GM18508 (cell line): ENCODE measurements around the gene KRT6C.
"Not testable (repeated sequence)": the region's sequence is repeated elsewhere in the genome, so short reads cannot be mapped to it uniquely, and the experiment has no call there.

Source experiments
- ATAC-seq: cut with Tn5 transposase; IDR thresholded peaks from one replicate; pipeline ENCODE4 v1.9.1; 2021; ENCODE audit warnings: moderate number of reproducible peaks; ENCODE audit not compliant: insufficient read depth, unreplicated experiment

KRT6C gene

GRCh38 chr12:52500574-52500973 lies 27.0 kb upstream of the KRT6C start:
- ATAC-seq: not testable (repeated sequence)

- ATAC-seq: no peak
Observed at GRCh38 chr12:52499806-52500560, 26.4 kb upstream of the KRT6C start.

- ATAC-seq: no peak
Observed at GRCh38 chr12:52498946-52499345, 25.3 kb upstream of the KRT6C start.

GRCh38 chr12:52497975-52498374 lies 24.4 kb upstream of the KRT6C start:
- ATAC-seq: no peak

GRCh38 chr12:52496590-52497071 lies 23.0 kb upstream of the KRT6C start:
- ATAC-seq: no peak

GRCh38 chr12:52496054-52496453 lies 22.4 kb upstream of the KRT6C start:
- ATAC-seq: no peak

GRCh38 chr12:52495389-52495788 lies 21.8 kb upstream of the KRT6C start:
- ATAC-seq: no peak

- ATAC-seq: no peak
Observed at GRCh38 chr12:52494518-52494917, 20.9 kb upstream of the KRT6C start.

- no peak for ATAC-seq
Observed at GRCh38 chr12:52494100-52494499, 20.5 kb upstream of the KRT6C start.

- no peak for ATAC-seq
Observed at GRCh38 chr12:52493172-52493571, 19.6 kb upstream of the KRT6C start, which contains the start of gene KRT6A. TSS of gene KRT6A (minus strand) at chr12:52493257. CDS start at chr12:52493188, 69 bp downstream.

- ATAC-seq: not testable (repeated sequence)
Observed at GRCh38 chr12:52492405-52492804, 18.8 kb upstream of the KRT6C start.

GRCh38 chr12:52491495-52491894 lies 17.9 kb upstream of the KRT6C start:
- ATAC-seq: not testable (repeated sequence)

GRCh38 chr12:52488736-52489135 lies 15.1 kb upstream of the KRT6C start:
- ATAC-seq: no peak

GRCh38 chr12:52487744-52488443 lies 14.3 kb upstream of the KRT6C start:
- ATAC-seq: not testable (repeated sequence)

- no peak for ATAC-seq
Observed at GRCh38 chr12:52487211-52487610, 13.6 kb upstream of the KRT6C start.

GRCh38 chr12:52486166-52487105 lies 12.8 kb upstream of the KRT6C start:
- ATAC-seq: no peak

GRCh38 chr12:52480073-52480472 lies 6.5 kb upstream of the KRT6C start:
- ATAC-seq: no peak

GRCh38 chr12:52477651-52478050 lies 4.0 kb upstream of the KRT6C start:
- no peak for ATAC-seq

- ATAC-seq: no peak
Observed at GRCh38 chr12:52474212-52474611, 607 bp upstream of the KRT6C start.

GRCh38 chr12:52469853-52470252 lies 3.8 kb downstream of the KRT6C start:
- no peak for ATAC-seq
